Type B pancreatic cell (in vitro differentiated cells): ENCODE measurements around the gene COL23A1. TPM values are rescaled to one million over a fixed set of nuclear protein-coding genes. Genes with fewer than 3 reads are reported as not detected.
A peak's percentile ranks its signal among the peaks of the same experiment; 100 is the strongest.

Experiments
- DNase-seq: peaks from one replicate; pipeline ENCODE4 v3.0.0; 2021; ENCODE audit warnings: mixed read lengths; ENCODE audit not compliant: unreplicated experiment; ENCODE audit errors: extremely low spot score
- H3K27ac Mint-ChIP-seq: 2 replicates; pipeline ENCODE4 v1.8.0; 2021; ENCODE audit warnings: mild to moderate bottlenecking, mixed read lengths
- H3K27me3 Mint-ChIP-seq: 2 replicates; pipeline ENCODE4 v1.8.0; 2021; ENCODE audit warnings: mixed read lengths
- H3K36me3 Mint-ChIP-seq: 2 replicates; pipeline ENCODE4 v1.8.0; 2021; ENCODE audit warnings: mixed read lengths
- H3K4me1 Mint-ChIP-seq: one replicate; pipeline ENCODE4 v1.8.0; 2021; ENCODE audit warnings: mixed read lengths; ENCODE audit not compliant: unreplicated experiment
- H3K4me3 Mint-ChIP-seq: 2 replicates; pipeline ENCODE4 v1.8.0; 2021; ENCODE audit warnings: mild to moderate bottlenecking, mixed read lengths
- H3K9me3 Mint-ChIP-seq: 2 replicates; pipeline ENCODE4 v1.8.0; 2021; ENCODE audit warnings: mixed read lengths
- total RNA-seq: library from RNA; stranded (reverse); gene quantifications from 2 replicates; pipeline ENCODE4 v1.2.1, GENCODE V29; 2021; ENCODE audit warnings: low replicate concordance
- TF ChIP-seq, protein P1 (sequence below): fragments of 200-600 bp; sonication (generic); conservative IDR thresholded peaks from 2 replicates; pipeline ENCODE4 v1.5.0; 2021; ENCODE audit warnings: antibody characterized with exemption, mild to moderate bottlenecking

Gene COL23A1
- total RNA-seq, 1 donor from 2014 or later: 15.5 TPM

DNA sequence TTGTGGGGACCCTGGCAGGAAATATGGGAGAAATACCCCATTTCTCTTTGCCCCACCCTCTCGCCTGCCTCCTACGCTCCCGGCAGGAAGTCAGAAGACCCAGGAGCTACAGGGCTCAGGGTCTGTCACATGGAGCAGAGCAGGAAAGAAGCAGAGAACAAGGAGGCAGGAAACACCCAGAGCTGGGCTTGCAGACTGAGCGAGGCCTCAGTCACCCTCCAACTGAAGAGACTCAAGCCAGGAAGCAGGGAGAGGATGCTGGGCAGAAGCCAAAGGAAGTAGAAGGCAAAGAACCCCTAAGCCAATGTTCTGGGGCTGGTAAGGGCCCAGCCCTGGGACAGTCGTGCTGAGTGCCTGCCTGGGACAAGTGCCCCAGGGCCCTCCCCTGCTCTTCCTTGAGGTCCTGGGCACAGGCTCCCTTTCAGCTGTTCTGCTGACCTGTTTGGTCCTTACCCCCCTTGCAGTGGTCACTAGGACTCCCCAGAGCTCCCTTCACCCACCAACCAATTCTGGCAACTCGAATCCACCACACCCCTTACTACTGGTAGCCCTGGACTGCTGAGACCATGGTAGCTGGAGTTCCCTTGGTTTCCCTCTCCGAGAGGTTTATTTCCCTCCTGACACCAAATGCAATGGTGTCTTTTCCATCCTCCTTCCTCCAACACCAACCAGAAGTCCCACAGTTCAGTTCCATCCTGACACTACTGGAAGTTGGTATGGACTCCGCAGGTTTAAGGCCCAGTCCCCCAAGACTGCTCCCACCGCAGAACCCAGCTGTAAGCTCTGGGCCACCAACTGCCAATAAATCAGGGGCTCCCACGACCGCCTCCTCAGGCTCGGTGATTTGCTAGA is 157.5 kb downstream of the COL23A1 start:
- peaks cover 43% of the 10 kb centered on the region for H3K4me1 Mint-ChIP-seq
- TF ChIP-seq, protein P1, sequence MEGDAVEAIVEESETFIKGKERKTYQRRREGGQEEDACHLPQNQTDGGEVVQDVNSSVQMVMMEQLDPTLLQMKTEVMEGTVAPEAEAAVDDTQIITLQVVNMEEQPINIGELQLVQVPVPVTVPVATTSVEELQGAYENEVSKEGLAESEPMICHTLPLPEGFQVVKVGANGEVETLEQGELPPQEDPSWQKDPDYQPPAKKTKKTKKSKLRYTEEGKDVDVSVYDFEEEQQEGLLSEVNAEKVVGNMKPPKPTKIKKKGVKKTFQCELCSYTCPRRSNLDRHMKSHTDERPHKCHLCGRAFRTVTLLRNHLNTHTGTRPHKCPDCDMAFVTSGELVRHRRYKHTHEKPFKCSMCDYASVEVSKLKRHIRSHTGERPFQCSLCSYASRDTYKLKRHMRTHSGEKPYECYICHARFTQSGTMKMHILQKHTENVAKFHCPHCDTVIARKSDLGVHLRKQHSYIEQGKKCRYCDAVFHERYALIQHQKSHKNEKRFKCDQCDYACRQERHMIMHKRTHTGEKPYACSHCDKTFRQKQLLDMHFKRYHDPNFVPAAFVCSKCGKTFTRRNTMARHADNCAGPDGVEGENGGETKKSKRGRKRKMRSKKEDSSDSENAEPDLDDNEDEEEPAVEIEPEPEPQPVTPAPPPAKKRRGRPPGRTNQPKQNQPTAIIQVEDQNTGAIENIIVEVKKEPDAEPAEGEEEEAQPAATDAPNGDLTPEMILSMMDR: no peak
- peaks cover 3% of the 10 kb centered on the region for H3K36me3 Mint-ChIP-seq
- peaks cover 12% of the 10 kb centered on the region for H3K9me3 Mint-ChIP-seq
- no peak overlapping the region for H3K27ac Mint-ChIP-seq
- H3K27me3 Mint-ChIP-seq: peaks cover 5% of the 10 kb centered on the region
- H3K4me3 Mint-ChIP-seq: no peak overlapping the region
- peak; percentile 49 for DNase-seq

DNA sequence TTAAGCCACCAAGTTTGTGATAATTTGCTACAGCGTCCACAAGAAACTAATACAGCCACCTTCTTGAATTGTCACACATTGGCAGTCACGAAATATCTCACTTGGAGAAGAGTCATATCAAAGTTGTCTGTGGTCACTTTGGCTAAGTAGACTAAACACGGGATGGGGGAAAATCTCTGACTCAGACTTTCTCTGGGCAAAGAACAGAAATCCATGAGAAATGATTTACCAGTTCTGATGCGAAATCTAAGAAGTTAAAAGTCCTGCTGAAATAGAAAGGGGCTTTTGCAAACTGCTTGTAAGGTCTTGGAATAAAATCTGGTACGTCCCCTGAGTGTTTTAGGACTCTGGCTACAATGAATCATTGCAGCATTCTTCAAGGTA is 158.4 kb downstream of the COL23A1 start:
- no peak overlapping the region for H3K4me3 Mint-ChIP-seq
- no peak overlapping the region for H3K27ac Mint-ChIP-seq
- no peak for DNase-seq
- H3K4me1 Mint-ChIP-seq: peaks cover 43% of the 10 kb centered on the region
- TF ChIP-seq, protein P1: no peak
- H3K36me3 Mint-ChIP-seq: peaks cover 3% of the 10 kb centered on the region
- H3K9me3 Mint-ChIP-seq: peaks cover 12% of the 10 kb centered on the region
- peaks cover 5% of the 10 kb centered on the region for H3K27me3 Mint-ChIP-seq

DNA sequence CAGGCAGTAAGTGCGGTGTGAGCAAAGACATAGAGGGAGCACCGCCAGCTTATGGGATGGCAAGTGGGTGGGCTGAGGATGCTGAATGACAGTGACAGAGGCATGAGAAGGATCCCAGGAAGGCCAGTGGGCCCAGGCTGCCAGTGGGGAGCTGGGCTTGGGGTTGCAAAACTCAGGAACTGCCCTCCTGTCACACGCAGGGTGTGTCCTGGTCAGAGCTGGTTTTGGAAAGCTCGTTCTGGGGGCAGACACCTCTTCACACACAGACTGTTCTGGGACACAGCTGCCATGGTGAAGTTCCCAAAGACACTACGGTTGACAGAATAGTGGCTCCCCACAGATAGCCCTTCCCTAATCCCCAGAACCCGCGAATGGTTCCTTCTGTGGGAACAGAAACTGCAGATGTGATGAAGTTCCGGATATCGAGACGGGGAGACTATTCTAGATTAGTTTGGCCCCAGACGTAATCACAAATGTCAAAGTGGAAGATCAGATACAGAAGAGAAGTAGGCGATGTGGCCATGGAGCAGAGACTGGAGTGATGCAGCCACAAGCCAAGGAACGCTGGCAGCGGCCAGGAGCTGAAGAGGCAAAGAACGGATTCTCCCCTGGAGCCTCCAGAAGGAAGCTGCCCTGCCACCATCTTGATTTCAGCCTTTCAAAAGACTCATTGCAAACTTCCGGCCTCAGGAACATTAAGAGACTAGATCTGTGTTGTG is 159.0 kb downstream of the COL23A1 start:
- Mint-ChIP-seq H3K27ac (no peak overlapping the region), H3K27me3 (peaks cover 5% of the 10 kb centered on the region), H3K4me3 (no peak overlapping the region), H3K9me3 (peaks cover 12% of the 10 kb centered on the region), H3K4me1 (peaks cover 43% of the 10 kb centered on the region), H3K36me3 (peaks cover 3% of the 10 kb centered on the region)
- DNase-seq: peak; percentile 51
- TF ChIP-seq, protein P1: no peak

DNA sequence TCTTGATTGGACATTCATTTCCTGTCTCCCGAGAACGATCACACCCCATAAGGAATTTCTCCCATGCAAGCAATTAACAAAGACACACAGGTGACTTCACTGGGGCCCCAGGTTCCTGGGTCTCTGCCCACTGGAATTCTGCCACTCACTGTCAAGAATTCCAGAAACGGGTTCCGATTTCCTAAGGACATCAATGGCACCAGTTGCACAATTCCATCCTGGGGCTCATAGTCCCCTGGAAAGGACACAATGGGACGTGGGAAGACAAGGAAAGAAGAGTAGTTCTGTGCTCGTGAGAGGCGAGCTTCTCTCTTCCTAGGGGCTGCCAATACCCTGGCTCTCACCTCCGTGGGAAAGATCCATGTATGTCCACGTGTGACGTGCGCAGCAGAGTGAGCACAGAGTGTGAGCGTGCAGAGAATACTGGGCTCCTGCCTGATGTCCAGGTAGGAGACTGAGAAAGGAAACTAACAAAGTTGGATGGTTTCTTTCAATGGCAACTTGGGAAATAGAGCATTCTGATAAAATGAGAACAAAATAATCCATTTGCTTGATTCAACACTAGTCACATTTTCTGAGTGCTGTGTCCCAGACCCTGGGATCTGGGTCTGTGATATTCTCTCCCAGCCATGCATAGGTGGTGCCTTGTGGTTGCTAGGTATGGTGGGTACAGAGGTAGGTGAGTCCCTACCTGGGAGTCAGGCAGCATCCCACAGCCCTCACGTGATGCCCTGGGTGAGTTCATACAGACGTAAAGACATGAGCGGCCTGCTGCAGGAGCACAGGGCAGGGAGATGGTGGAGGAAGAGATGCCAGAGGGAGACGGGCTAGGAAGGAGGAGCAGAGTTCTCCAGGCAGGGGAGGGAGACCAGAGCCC is 159.8 kb downstream of the COL23A1 start:
- Mint-ChIP-seq H3K4me3 (no peak overlapping the region), H3K9me3 (peaks cover 12% of the 10 kb centered on the region), H3K27me3 (peaks cover 5% of the 10 kb centered on the region), H3K4me1 (peaks cover 37% of the 10 kb centered on the region), H3K36me3 (peaks cover 3% of the 10 kb centered on the region), H3K27ac (no peak overlapping the region)
- TF ChIP-seq, protein P1: no peak
- DNase-seq: peak; percentile 39

DNA sequence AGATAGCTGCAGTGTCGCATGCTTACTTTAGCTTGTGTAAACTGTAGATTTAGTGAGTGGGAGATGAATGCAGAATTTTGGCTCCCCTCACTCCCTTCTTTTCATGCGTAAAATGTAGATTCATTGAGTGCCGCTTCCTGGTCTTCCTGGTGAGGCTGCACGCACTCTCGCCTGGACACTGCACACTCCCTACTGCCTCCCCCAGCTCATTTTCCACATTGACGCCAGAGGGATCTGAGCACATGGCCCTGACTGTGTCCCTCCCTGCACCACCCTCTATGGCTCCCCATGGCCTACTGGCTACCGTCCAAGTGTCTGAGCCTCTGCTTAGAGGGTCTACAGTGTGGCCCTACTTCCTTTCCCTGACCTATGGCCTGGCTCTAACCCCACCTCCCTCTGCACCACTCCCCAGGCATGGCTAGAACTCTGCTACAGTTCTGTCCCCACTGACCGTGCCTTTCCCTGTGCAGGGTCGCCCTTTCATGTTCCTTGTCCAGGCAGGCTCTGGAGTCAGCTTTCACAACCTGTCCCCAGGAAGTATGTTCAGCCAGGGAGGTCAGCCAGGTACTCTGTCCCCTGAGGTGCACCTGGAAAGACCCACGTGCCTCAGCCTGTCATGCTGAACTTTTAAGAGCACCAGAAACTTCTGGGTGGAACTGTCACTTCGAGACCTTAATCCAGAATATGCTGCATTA is 160.6 kb downstream of the COL23A1 start:
- H3K27me3 Mint-ChIP-seq: peaks cover 5% of the 10 kb centered on the region
- peaks cover 35% of the 10 kb centered on the region for H3K4me1 Mint-ChIP-seq
- peaks cover 3% of the 10 kb centered on the region for H3K36me3 Mint-ChIP-seq
- H3K27ac Mint-ChIP-seq: peak overlapping the region; percentile 48
- peaks cover 12% of the 10 kb centered on the region for H3K9me3 Mint-ChIP-seq
- H3K4me3 Mint-ChIP-seq: no peak overlapping the region
- peak; percentile 49 for DNase-seq
- TF ChIP-seq, protein P1: no peak
